ENCODE results near the gene ZCCHC14. TPM values are rescaled to one million over a fixed set of nuclear protein-coding genes. Genes with fewer than 3 reads are reported as not detected.
"Not testable (repeated sequence)": the region's sequence is repeated elsewhere in the genome, so short reads cannot be mapped to it uniquely, and the experiment has no call there.

ZCCHC14 gene
- total RNA-seq, 1 donor from 2014 or later = 6.4 TPM

GRCh38 chr16:87366288-87366687 lies 126.5 kb downstream of the ZCCHC14 start:
- no peak for DNase-seq (ENCODE audit: low read depth, low spot score)

- DNase-seq (ENCODE audit: low read depth, low spot score) = no peak
Observed at GRCh38 chr16:87365021-87365713, 127.7 kb downstream of the ZCCHC14 start.

GRCh38 chr16:87363771-87364455 lies 128.9 kb downstream of the ZCCHC14 start:
- DNase-seq (ENCODE audit: low read depth, low spot score) = no peak

- not testable (repeated sequence) for DNase-seq (ENCODE audit: low read depth, low spot score)
Observed at GRCh38 chr16:87362828-87363559, 129.8 kb downstream of the ZCCHC14 start.

- no peak for DNase-seq (ENCODE audit: low read depth, low spot score)
Observed at GRCh38 chr16:87361916-87362619, 130.8 kb downstream of the ZCCHC14 start.

- no peak for DNase-seq (ENCODE audit: low read depth, low spot score)
Observed at GRCh38 chr16:87360862-87361610, 131.8 kb downstream of the ZCCHC14 start.

GRCh38 chr16:87359121-87359520 lies 133.7 kb downstream of the ZCCHC14 start:
- DNase-seq (ENCODE audit: low read depth, low spot score) = no peak

- DNase-seq (ENCODE audit: low read depth, low spot score) = no peak
Observed at GRCh38 chr16:87358696-87359095, 134.1 kb downstream of the ZCCHC14 start.

GRCh38 chr16:87358250-87358649 lies 134.6 kb downstream of the ZCCHC14 start:
- no peak for DNase-seq (ENCODE audit: low read depth, low spot score)

GRCh38 chr16:87356491-87356853 lies 136.4 kb downstream of the ZCCHC14 start:
- no peak for DNase-seq (ENCODE audit: low read depth, low spot score)

Other genes starting within 250 kb of the ZCCHC14 start
- 4.1 and 4.3 TPM in 2 replicates for gene C16orf95, start 175.6 kb downstream of the ZCCHC14 start, total RNA-seq
- 26.3 and 28.2 TPM in 2 replicates for gene FBXO31, start 109.2 kb downstream of the ZCCHC14 start, total RNA-seq
- gene MAP1LC3B, start 100.7 kb downstream of the ZCCHC14 start, total RNA-seq = 26.1 and 28.4 TPM in 2 replicates
- 0.04 and 0.13 TPM in 2 replicates for gene JPH3, start 109.5 kb upstream of the ZCCHC14 start, total RNA-seq